Measurements from ENCODE around the gene SAE1.
"Not testable (repeated sequence)": the region's sequence is repeated elsewhere in the genome, so short reads cannot be mapped to it uniquely, and the experiment has no call there.

Gene SAE1

GRCh38 chr19:47241919-47242577, 111.4 kb downstream of the SAE1 start:
- Histone ChIP-seq H3K4me1 (ENCODE audit: control insufficient read depth, insufficient read depth, low read length) (peaks cover 13% of the 10 kb centered on the region), H3K27me3 (ENCODE audit: control insufficient read depth, insufficient read depth, low read length) (no peaks in the 10 kb centered on the region; the same call in 1 of the 2 replicates), H3K36me3 (ENCODE audit: control insufficient read depth, insufficient read depth, low read length) (no peaks in the 10 kb centered on the region), H3K27ac (ENCODE audit: low read length) (no peak overlapping the region), H3K9me3 (ENCODE audit: control insufficient read depth, insufficient read depth, low read length) (no peaks in the 10 kb centered on the region), H3K4me3 (ENCODE audit: low read length) (no peak overlapping the region)
- WGBS (ENCODE audit: insufficient coverage, insufficient read length), result no CpG with 5 or more reads among the region's 7 CpGs
- no peak for DNase-seq (ENCODE audit: low read depth, low spot score)

- H3K27me3 ChIP-seq (ENCODE audit: control insufficient read depth, insufficient read depth, low read length), result no peaks in the 10 kb centered on the region; the same call in 1 of the 2 replicates
- H3K4me3 ChIP-seq (ENCODE audit: low read length), result no peak overlapping the region; the same call in 1 of the 2 replicates
- no peak for DNase-seq (ENCODE audit: low read depth, low spot score)
- H3K9me3 ChIP-seq (ENCODE audit: control insufficient read depth, insufficient read depth, low read length), result no peaks in the 10 kb centered on the region
- no CpG with 5 or more reads among the region's 9 CpGs for WGBS (ENCODE audit: insufficient coverage, insufficient read length)
- H3K4me1 ChIP-seq (ENCODE audit: control insufficient read depth, insufficient read depth, low read length), result peaks cover 13% of the 10 kb centered on the region
- no peak overlapping the region for H3K27ac ChIP-seq (ENCODE audit: low read length)
- H3K36me3 ChIP-seq (ENCODE audit: control insufficient read depth, insufficient read depth, low read length), result no peaks in the 10 kb centered on the region
Measured at GRCh38 chr19:47243364-47243775, 112.7 kb downstream of the SAE1 start.

GRCh38 chr19:47243776-47244547, 113.3 kb downstream of the SAE1 start:
- peak; percentile 86 for DNase-seq (ENCODE audit: low read depth, low spot score)
- Histone ChIP-seq H3K4me3 (ENCODE audit: low read length) (peak overlapping the region; percentile 37; the same call in 1 of the 2 replicates), H3K36me3 (ENCODE audit: control insufficient read depth, insufficient read depth, low read length) (no peaks in the 10 kb centered on the region), H3K27me3 (ENCODE audit: control insufficient read depth, insufficient read depth, low read length) (no peaks in the 10 kb centered on the region; the same call in 1 of the 2 replicates), H3K27ac (ENCODE audit: low read length) (no peak overlapping the region), H3K4me1 (ENCODE audit: control insufficient read depth, insufficient read depth, low read length) (peaks cover 12% of the 10 kb centered on the region), H3K9me3 (ENCODE audit: control insufficient read depth, insufficient read depth, low read length) (no peaks in the 10 kb centered on the region)
- no CpG with 5 or more reads among the region's 46 CpGs for WGBS (ENCODE audit: insufficient coverage, insufficient read length)

DNA sequence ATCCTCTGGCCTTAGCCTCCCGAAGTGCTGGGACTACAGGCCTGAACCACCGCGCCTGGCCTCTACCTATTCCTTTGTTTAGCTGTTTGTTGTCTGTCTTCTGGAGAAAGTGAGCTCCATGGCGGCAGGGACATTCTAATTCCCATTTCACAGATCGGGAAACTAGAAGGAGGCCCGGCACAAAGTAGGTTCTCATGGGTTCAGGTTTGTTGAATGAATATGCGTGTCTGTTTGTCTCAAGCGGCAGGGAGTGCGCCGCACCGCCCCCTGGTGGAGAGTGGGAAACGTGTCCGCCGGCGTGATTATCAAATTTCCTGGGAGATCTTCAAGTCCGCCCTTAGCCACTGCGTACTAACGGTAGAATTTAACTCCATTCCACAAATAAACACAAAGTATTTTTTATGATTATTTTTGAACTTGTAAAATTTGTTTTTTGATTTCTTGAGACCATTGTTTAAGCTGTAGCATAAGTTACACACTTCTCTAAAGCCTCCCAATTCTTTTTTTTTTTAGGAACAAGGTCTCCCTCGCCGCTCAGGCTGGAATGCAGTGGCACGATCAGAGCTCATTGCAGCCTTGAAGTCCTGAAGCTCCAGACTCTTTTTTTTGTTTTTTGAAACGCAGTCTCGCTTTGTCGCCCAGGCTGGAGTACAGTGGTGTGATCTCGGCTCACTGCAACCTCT, 116.8 kb downstream of the SAE1 start:
- Histone ChIP-seq H3K36me3 (ENCODE audit: control insufficient read depth, insufficient read depth, low read length) (no peaks in the 10 kb centered on the region), H3K27me3 (ENCODE audit: control insufficient read depth, insufficient read depth, low read length) (no peaks in the 10 kb centered on the region; the same call in 1 of the 2 replicates), H3K4me1 (ENCODE audit: control insufficient read depth, insufficient read depth, low read length) (peaks cover 2% of the 10 kb centered on the region; the same call in 1 of the 2 replicates), H3K9me3 (ENCODE audit: control insufficient read depth, insufficient read depth, low read length) (no peaks in the 10 kb centered on the region), H3K4me3 (ENCODE audit: low read length) (no peak overlapping the region), H3K27ac (ENCODE audit: low read length) (no peak overlapping the region)
- no peak for DNase-seq (ENCODE audit: low read depth, low spot score)
- no CpG with 5 or more reads among the region's 25 CpGs for WGBS (ENCODE audit: insufficient coverage, insufficient read length)

GRCh38 chr19:47253016-47253415, 122.4 kb downstream of the SAE1 start:
- H3K36me3 ChIP-seq (ENCODE audit: control insufficient read depth, insufficient read depth, low read length); H3K9me3 ChIP-seq (ENCODE audit: control insufficient read depth, insufficient read depth, low read length); DNase-seq (ENCODE audit: low read depth, low spot score); H3K4me3 ChIP-seq (ENCODE audit: low read length); H3K4me1 ChIP-seq (ENCODE audit: control insufficient read depth, insufficient read depth, low read length); H3K27ac ChIP-seq (ENCODE audit: low read length); H3K27me3 ChIP-seq (ENCODE audit: control insufficient read depth, insufficient read depth, low read length): not testable (repeated sequence)
- WGBS (ENCODE audit: insufficient coverage, insufficient read length), result no CpG with 5 or more reads among the region's 8 CpGs

- no peaks in the 10 kb centered on the region for H3K9me3 ChIP-seq (ENCODE audit: control insufficient read depth, insufficient read depth, low read length)
- WGBS (ENCODE audit: insufficient coverage, insufficient read length), result no CpG with 5 or more reads among the region's 3 CpGs
- H3K4me3 ChIP-seq (ENCODE audit: low read length), result no peak overlapping the region
- DNase-seq (ENCODE audit: low read depth, low spot score), result no peak
- H3K36me3 ChIP-seq (ENCODE audit: control insufficient read depth, insufficient read depth, low read length), result no peaks in the 10 kb centered on the region
- H3K27me3 ChIP-seq (ENCODE audit: control insufficient read depth, insufficient read depth, low read length), result no peaks in the 10 kb centered on the region; the same call in 1 of the 2 replicates
- peaks cover 2% of the 10 kb centered on the region; the same call in 1 of the 2 replicates for H3K4me1 ChIP-seq (ENCODE audit: control insufficient read depth, insufficient read depth, low read length)
- no peak overlapping the region for H3K27ac ChIP-seq (ENCODE audit: low read length)
Measured at GRCh38 chr19:47253467-47253881, 122.8 kb downstream of the SAE1 start.

- WGBS (ENCODE audit: insufficient coverage, insufficient read length), result no CpG with 5 or more reads among the region's 5 CpGs
- no peaks in the 10 kb centered on the region for H3K36me3 ChIP-seq (ENCODE audit: control insufficient read depth, insufficient read depth, low read length)
- DNase-seq (ENCODE audit: low read depth, low spot score), result no peak
- H3K4me1 ChIP-seq (ENCODE audit: control insufficient read depth, insufficient read depth, low read length), result peaks cover 2% of the 10 kb centered on the region; the same call in 1 of the 2 replicates
- no peaks in the 10 kb centered on the region; the same call in 1 of the 2 replicates for H3K27me3 ChIP-seq (ENCODE audit: control insufficient read depth, insufficient read depth, low read length)
- H3K27ac ChIP-seq (ENCODE audit: low read length), result no peak overlapping the region
- H3K4me3 ChIP-seq (ENCODE audit: low read length), result no peak overlapping the region
- no peaks in the 10 kb centered on the region for H3K9me3 ChIP-seq (ENCODE audit: control insufficient read depth, insufficient read depth, low read length)
Measured at GRCh38 chr19:47253970-47254369, 123.3 kb downstream of the SAE1 start.

- WGBS (ENCODE audit: insufficient coverage, insufficient read length), result no CpG with 5 or more reads among the region's 60 CpGs
- peaks cover 14% of the 10 kb centered on the region for H3K36me3 ChIP-seq (ENCODE audit: control insufficient read depth, insufficient read depth, low read length)
- DNase-seq (ENCODE audit: low read depth, low spot score), result peak; percentile 93
- no peak within 1 kb of the TSS for H3K27ac ChIP-seq (ENCODE audit: low read length)
- H3K4me1 ChIP-seq (ENCODE audit: control insufficient read depth, insufficient read depth, low read length), result peaks cover under 1% of the 10 kb centered on the region; the same call in 1 of the 2 replicates
- H3K27me3 ChIP-seq (ENCODE audit: control insufficient read depth, insufficient read depth, low read length), result no peaks in the 10 kb centered on the region; the same call in 1 of the 2 replicates
- no peaks in the 10 kb centered on the region for H3K9me3 ChIP-seq (ENCODE audit: control insufficient read depth, insufficient read depth, low read length)
- peak within 1 kb of the TSS; percentile 66; the same call in 1 of the 2 replicates for H3K4me3 ChIP-seq (ENCODE audit: low read length)
Measured at GRCh38 chr19:47255879-47256692, 125.5 kb downstream of the SAE1 start, which contains the start of gene CCDC9. CCDC9 (plus strand) TSS chr19:47256525; CDS start chr19:47258401, 1,876 bp downstream.

- Histone ChIP-seq H3K27ac (ENCODE audit: low read length) (no peak overlapping the region), H3K36me3 (ENCODE audit: control insufficient read depth, insufficient read depth, low read length) (peaks cover 17% of the 10 kb centered on the region), H3K4me3 (ENCODE audit: low read length) (peak overlapping the region; percentile 46; the same call in 1 of the 2 replicates), H3K9me3 (ENCODE audit: control insufficient read depth, insufficient read depth, low read length) (no peaks in the 10 kb centered on the region), H3K27me3 (ENCODE audit: control insufficient read depth, insufficient read depth, low read length) (no peaks in the 10 kb centered on the region), H3K4me1 (ENCODE audit: control insufficient read depth, insufficient read depth, low read length) (no peaks in the 10 kb centered on the region)
- DNase-seq (ENCODE audit: low read depth, low spot score), result peak; percentile 95
- WGBS (ENCODE audit: insufficient coverage, insufficient read length), result no CpG with 5 or more reads among the region's 52 CpGs
Measured at GRCh38 chr19:47256693-47257410, 126.2 kb downstream of the SAE1 start.

All from iPS DF 6.9 (cell line).